GM21447 (cell line): ENCODE results near the gene FRMD4A.
"Not testable (repeated sequence)": the region's sequence is repeated elsewhere in the genome, so short reads cannot be mapped to it uniquely, and the experiment has no call there.

Experiments
- ATAC-seq: cut with Tn5 transposase; IDR thresholded peaks from one replicate; pipeline ENCODE4 v1.9.1; 2021; ENCODE audit not compliant: unreplicated experiment

FRMD4A gene

DNA sequence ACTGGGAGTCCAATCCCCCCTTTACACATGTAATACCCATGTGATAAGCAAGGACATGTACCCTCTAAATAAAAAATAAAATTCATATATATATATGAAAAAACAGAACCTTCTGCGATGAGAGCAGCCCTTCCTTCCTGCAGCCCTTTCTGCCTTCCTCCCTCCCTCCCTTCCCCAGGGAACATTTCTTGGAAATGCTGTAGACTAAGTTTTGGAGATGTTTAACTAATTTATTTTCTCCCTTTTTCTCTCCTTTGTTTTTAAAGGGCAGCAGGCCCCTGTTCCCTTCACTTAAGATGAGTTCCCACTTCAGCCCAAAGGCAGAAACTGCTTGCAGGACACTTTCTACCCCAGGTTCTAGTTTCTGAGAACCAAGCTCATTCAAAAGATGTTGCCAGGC, 179.2 kb downstream of the FRMD4A start:
- no peak for ATAC-seq

GRCh38 chr10:14150526-14150925, 180.2 kb downstream of the FRMD4A start:
- no peak for ATAC-seq

DNA sequence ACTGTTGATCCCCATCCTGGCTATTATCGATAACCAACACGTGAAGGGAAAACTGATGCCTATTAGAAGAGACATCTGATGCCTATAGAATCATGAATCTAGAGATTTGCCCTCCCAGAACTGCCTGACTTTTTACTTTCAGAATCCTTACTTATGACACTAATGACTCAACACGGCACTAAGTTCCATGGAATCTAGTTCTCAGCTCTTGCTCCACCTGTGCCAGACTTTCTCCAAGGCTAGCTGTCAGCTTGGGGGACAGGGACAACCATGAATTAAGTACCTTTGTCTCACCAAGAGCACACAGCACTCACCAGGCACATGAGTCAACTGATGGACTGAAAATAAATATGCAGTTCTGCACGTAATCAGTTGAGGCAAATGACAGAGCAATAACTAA, 184.2 kb downstream of the FRMD4A start:
- ATAC-seq = no peak

GRCh38 chr10:14146025-14146424, 184.7 kb downstream of the FRMD4A start:
- no peak for ATAC-seq

GRCh38 chr10:14144451-14144850, 186.3 kb downstream of the FRMD4A start:
- ATAC-seq = no peak

- ATAC-seq = no peak
Observed at GRCh38 chr10:14142606-14143250, 188.0 kb downstream of the FRMD4A start.

GRCh38 chr10:14141283-14141682, 189.4 kb downstream of the FRMD4A start:
- ATAC-seq = no peak

DNA sequence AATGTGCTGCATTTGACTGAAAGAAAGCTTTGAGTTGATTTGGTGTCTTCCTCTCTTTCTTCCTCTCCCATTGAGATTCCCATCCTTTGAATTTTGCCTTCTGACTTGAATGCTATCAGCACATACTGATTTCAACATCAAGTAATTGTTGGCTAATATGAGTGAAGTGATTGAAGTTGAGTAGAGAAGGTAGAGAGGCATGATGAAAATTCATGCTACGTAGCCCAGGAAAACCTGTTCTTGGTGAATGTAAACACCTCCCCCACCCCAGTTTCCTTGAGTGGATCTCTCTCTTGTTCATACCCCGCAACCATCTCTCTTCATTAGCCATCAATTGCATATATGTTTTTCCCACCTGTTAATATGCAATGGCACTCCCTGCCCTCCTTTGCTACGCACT, 193.3 kb downstream of the FRMD4A start:
- ATAC-seq = no peak

- ATAC-seq = not testable (repeated sequence)
Observed at GRCh38 chr10:14135196-14135595, 195.5 kb downstream of the FRMD4A start.

DNA sequence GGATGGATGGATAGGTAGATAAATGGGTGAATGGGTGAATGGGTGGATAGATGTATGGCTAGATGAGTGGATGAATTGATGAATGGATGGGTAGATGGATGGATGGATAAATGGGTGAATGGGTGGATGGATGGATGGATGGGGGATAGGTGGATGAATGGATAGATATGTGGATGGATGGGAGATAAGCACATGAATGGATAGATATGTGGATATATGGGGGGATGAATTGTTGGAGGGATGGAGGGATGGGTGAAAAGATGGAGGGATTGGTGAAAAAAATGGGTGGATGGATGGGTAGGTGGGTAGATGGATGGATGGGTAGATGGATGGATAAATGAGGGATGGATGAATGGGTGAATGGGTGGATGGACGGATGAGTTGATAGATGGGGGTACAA, 196.4 kb downstream of the FRMD4A start:
- no peak for ATAC-seq

- no peak for ATAC-seq
Observed at GRCh38 chr10:14131261-14131960, 199.3 kb downstream of the FRMD4A start.

DNA sequence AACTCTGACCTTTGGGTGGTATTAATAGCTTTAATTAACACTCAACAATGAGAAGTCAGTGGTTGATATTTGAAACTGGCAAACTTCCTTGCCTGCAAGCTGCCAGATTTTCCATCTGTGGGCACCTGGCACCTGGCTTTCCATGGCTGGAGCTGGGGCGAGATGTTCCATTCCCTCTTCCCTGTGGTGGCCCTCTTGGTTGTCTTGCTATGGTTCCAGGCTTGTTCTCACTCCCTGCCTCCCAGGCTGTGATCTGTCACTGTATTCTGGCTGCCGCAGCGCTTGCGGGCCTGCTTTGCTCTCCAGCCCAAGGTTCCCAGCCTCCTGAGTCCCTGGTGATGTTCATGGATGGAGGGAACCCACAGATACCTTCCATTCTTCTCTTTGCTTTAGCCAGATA, 201.0 kb downstream of the FRMD4A start:
- ATAC-seq = no peak

GRCh38 chr10:14128519-14128918, 202.2 kb downstream of the FRMD4A start:
- no peak for ATAC-seq

DNA sequence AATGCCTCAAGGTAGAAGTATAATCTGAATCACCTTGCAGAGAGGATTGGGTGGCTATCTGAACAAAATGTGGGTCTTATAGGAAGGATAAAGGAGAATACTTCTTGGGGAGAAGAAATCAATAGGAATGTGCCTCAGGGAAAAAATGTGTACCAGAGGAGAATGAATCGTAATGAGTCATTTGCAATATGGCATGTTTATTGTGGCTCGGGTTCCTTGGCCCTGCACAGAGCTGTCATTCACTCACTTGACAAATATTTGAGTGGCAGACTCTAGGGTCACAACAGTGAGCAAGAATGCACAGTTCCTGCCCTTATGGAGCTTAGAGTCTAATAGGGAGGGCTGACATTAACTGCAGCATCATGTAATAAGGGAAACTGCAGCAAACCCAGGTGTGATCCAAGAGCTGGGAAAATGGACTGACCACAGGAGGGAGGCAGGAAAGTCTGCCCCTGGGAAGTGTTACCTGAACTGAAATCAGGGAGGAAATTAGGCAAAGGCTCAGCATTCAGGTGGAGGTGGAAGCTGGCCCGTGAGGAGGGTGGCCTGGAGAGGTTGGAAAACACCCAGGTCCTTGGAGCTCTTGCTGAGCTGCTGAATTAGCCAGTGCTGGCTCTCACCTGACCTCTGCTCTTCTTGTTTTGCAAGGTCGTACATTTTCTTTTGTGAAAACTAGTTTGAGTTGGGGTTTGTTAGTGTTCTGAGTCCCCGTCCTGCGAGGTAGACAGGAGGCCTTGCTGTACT, 203.9 kb downstream of the FRMD4A start:
- ATAC-seq = no peak

DNA sequence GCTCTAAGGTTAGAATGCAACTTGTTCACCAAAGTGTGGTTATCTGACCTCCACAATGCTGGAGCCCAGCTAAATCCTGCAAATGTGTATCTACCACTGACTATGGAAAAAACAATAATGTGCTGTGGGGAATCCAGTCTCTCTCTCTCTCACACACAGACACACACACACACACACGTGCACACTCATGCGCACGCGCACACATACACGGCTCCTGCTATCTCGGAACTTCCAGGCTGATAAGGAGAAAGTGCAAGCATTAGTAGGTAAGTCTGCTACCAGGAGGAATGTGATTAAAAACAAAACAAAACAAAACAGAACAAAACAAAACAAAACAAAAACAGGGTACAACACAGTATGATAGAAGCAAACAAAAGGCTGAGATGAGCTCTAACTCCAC, 205.2 kb downstream of the FRMD4A start:
- no peak for ATAC-seq

GRCh38 chr10:14124941-14125340, 205.8 kb downstream of the FRMD4A start:
- ATAC-seq = no peak

DNA sequence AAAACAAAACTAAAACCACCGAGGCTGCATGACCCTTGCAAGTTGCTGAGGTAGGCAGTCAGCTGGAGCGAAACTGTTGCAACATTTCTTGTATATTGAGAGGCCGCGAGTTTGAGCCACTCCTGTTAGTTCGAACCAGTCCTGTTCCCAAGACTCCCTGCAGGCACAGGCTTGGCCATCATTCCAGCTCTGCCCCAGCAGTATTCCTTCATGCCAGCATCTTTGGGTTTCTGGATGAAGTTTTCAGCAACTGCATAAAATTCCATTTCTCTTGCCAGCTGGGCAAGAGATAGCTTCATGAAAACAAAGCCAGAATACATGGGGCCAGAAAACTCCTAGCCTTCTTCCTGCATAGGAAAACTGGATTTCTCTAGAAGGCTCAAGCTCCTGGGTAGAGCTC, 207.6 kb downstream of the FRMD4A start:
- ATAC-seq = no peak

DNA sequence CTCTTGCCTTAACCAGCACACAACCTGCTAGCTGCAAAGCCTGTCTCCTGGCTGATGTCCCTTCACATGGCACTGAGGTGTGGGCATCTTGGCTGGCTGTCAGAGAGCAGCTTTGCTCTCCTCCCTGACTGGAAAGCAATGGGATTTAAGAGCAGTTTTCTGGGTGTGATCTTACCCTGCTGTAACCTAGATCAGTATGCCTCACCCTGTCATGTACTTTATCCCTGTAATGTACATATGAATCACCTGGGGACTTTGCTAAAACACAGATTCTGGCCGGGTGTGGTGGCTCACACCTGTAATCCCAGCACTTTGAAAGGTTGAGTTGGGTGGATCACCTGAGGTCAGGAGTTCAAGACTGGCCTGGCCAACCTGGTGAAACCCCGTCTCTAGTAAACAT, 209.9 kb downstream of the FRMD4A start:
- ATAC-seq = no peak

- ATAC-seq = no peak
Observed at GRCh38 chr10:14118953-14119352, 211.8 kb downstream of the FRMD4A start.

DNA sequence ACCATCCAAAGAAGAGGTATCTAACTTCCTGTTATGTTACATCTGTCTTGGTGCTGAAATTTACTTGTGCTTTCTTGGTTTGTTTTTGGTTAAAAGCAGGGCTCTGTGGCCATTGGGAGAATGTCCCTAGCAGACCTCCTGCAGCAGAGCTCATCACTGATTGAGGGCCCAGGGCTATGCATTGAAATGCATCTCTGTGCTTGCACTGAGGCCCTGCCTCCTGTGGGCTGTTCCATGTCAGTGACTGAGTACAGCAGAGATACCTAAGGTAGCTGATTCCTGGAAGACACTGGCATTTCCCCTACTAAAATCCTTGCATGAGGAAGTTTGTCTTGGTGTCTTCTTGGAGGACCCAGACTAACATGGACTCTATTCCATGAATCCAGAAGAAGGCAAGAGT, 213.9 kb downstream of the FRMD4A start:
- ATAC-seq = no peak

DNA sequence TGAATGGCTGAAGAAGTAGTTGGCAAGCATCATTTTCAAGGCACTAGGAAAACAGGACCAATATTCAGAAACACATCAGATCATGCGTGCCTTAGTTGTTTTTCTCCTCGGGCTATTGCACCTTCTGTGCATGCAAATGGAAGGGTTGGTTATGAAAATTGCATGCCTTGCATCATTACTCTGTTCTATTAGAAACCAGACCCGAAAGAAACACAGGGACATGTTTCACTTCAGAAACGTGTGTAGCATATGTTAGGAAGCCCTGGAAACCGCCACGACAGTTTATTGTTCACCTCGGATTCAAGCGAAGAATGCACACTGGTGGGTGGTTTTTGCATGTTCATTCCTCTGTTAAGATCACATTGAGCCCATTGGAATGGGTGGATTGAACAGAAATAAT, 214.7 kb downstream of the FRMD4A start:
- ATAC-seq = no peak

DNA sequence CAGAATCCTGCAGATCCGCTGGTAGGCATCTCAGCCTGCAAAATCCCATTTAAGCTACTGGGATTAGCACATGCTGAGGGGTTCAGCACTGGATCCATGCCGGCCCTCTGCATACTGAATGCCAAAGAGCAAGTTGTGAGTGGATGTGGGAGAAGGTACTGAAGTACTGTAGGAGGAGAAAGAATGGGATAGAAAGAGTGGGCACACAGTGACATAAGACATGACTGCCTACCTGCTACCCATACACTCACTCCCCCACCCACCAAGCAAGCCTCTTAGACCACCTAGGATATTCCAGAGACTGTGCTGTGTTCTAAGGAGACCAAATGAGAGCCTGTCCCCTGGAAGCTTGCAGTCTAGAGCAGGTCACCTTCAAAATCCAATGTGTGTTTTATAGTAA, 215.9 kb downstream of the FRMD4A start:
- no peak for ATAC-seq
